Uterus (tissue), 2 donors: ENCODE results near the gene MYF6.

Source experiments
- CTCF ChIP-seq, 4 experiments: fragments of 200-600 bp in 2 of 4; fragments of 450-650 bp in 2 of 4; sonication (generic) in 2 of 4; IDR thresholded peaks; one replicate each; pipeline ENCODE4 v1.5.1; 2016 to 2019; ENCODE audit warnings: antibody characterized with exemption in 4 of 4, mild to moderate bottlenecking in 2 of 4, moderate library complexity in 1 of 4
- POLR2A ChIP-seq, 2 donors: fragments of 450-650 bp; IDR thresholded peaks; one replicate each; pipeline ENCODE4 v1.6.1; 2016; ENCODE audit warnings: antibody characterized with exemption in 2 of 2, mild to moderate bottlenecking in 1 of 2, moderate library complexity in 1 of 2

- no peak for TF ChIP-seq CTCF (IDR thresholded peaks at IDR 0.05)
- no peak for TF ChIP-seq POLR2A (IDR thresholded peaks at IDR 0.05)
These were observed 15.3 kb upstream of the MYF6 start for GRCh38 chr12:80692114-80692513.
